ENCODE data around the gene CLEC16A. TPM values are rescaled to one million over a fixed set of nuclear protein-coding genes. Genes with fewer than 3 reads are reported as not detected.
A peak's percentile ranks its signal among the peaks of the same experiment; 100 is the strongest.

The CLEC16A gene
- total RNA-seq, 1 experiment from 2014 or later, result 7.2 TPM

GRCh38 chr16:11016524-11016988 lies 72.2 kb downstream of the CLEC16A start:
- DNase-seq (ENCODE audit: low read depth), result no peak

GRCh38 chr16:11016993-11017392 lies 72.6 kb downstream of the CLEC16A start:
- peak; percentile 78 for DNase-seq (ENCODE audit: low read depth)

- no peak for DNase-seq (ENCODE audit: low read depth)
Observed at GRCh38 chr16:11017499-11017898, 73.1 kb downstream of the CLEC16A start.

- DNase-seq (ENCODE audit: low read depth), result no peak
Observed at GRCh38 chr16:11020388-11020787, 76.0 kb downstream of the CLEC16A start.

- DNase-seq (ENCODE audit: low read depth), result no peak
Observed at GRCh38 chr16:11020792-11021551, 76.6 kb downstream of the CLEC16A start.

GRCh38 chr16:11022002-11022401 lies 77.6 kb downstream of the CLEC16A start:
- DNase-seq (ENCODE audit: low read depth), result no peak

GRCh38 chr16:11023262-11024039 lies 79.1 kb downstream of the CLEC16A start:
- DNase-seq (ENCODE audit: low read depth), result no peak

GRCh38 chr16:11024333-11025053 lies 80.1 kb downstream of the CLEC16A start:
- no peak for DNase-seq (ENCODE audit: low read depth)

- no peak for DNase-seq (ENCODE audit: low read depth)
Observed at GRCh38 chr16:11025120-11025531, 80.8 kb downstream of the CLEC16A start.

GRCh38 chr16:11029948-11030347 lies 85.6 kb downstream of the CLEC16A start:
- DNase-seq (ENCODE audit: low read depth), result no peak

- no peak for DNase-seq (ENCODE audit: low read depth)
Observed at GRCh38 chr16:11030990-11031510, 86.7 kb downstream of the CLEC16A start.

GRCh38 chr16:11032000-11032921 lies 87.9 kb downstream of the CLEC16A start:
- DNase-seq (ENCODE audit: low read depth), result no peak

GRCh38 chr16:11032922-11033291 lies 88.5 kb downstream of the CLEC16A start:
- DNase-seq (ENCODE audit: low read depth), result no peak

GRCh38 chr16:11033629-11034420 lies 89.5 kb downstream of the CLEC16A start:
- DNase-seq (ENCODE audit: low read depth), result no peak

- DNase-seq (ENCODE audit: low read depth), result no peak
Observed at GRCh38 chr16:11034481-11034931, 90.1 kb downstream of the CLEC16A start.

- no peak for DNase-seq (ENCODE audit: low read depth)
Observed at GRCh38 chr16:11035096-11035495, 90.7 kb downstream of the CLEC16A start.

- no peak for DNase-seq (ENCODE audit: low read depth)
Observed at GRCh38 chr16:11036040-11036439, 91.7 kb downstream of the CLEC16A start.

- no peak for DNase-seq (ENCODE audit: low read depth)
Observed at GRCh38 chr16:11036868-11037410, 92.6 kb downstream of the CLEC16A start.

- no peak for DNase-seq (ENCODE audit: low read depth)
Observed at GRCh38 chr16:11038305-11038704, 93.9 kb downstream of the CLEC16A start.

GRCh38 chr16:11038777-11039176 lies 94.4 kb downstream of the CLEC16A start:
- DNase-seq (ENCODE audit: low read depth), result no peak
